ENCODE data around the gene PDIA4.

- TF ChIP-seq POLR2A (IDR thresholded peaks at IDR 0.05; ENCODE audit: low read length) (no peak), GATA1 (IDR thresholded peaks at IDR 0.05; ENCODE audit: low read depth, low read length) (no peak)
These were observed 22.6 kb upstream of the PDIA4 start for GRCh38 chr7:149050941-149051340.

All from erythroblast (primary cell).